ENCODE measurements around the gene AQP6. TPM values are rescaled to one million over a fixed set of nuclear protein-coding genes. Genes with fewer than 3 reads are reported as not detected.

The AQP6 gene
- total RNA-seq, 1 experiment from 2014 or later, result not detected

- Mint-ChIP-seq H3K9me3 (ENCODE audit: unreplicated experiment) (no peaks in the 10 kb centered on the region), H3K36me3 (ENCODE audit: insufficient read depth, unreplicated experiment) (no peaks in the 10 kb centered on the region), H3K4me1 (ENCODE audit: insufficient read depth, unreplicated experiment) (peaks cover 35% of the 10 kb centered on the region), H3K27me3 (ENCODE audit: insufficient read depth, unreplicated experiment) (no peaks in the 10 kb centered on the region), H3K4me3 (ENCODE audit: unreplicated experiment) (peak overlapping the region; percentile 98), H3K27ac (ENCODE audit: low read depth, unreplicated experiment) (peak overlapping the region; percentile 96)
- TSS peak; percentile 48 for BruUV-seq (replicated peaks)
- DNase-seq (ENCODE audit: unreplicated experiment), result peak; percentile 24
- CTCF ChIA-PET, result interaction anchor here (0.6 to 2.9 kb wide), 7 partner anchors 14 to 283 kb away, joined by 3 to 17 read pairs (median 3); partner anchors contain the start of gene TMBIM6
- POLR2A ChIA-PET, result interaction anchor here (0.6 to 2.0 kb wide), 18 partner anchors 8 to 861 kb away, joined by 3 to 25 read pairs (median 4); partner anchors contain the start of genes COX14, SMARCD1 and TMBIM6
- TF ChIP-seq CTCF (IDR thresholded peaks at IDR 0.05; ENCODE audit: unreplicated experiment), result no peak
- intact Hi-C loops (cut with micrococcal nuclease), result no loop called here
Observed at GRCh38 chr12:50024805-50025186, 52.0 kb downstream of the AQP6 start.

GRCh38 chr12:50025187-50026059 is 52.7 kb downstream of the AQP6 start, which contains the start of gene RACGAP1:
RACGAP1 (minus strand) TSS chr12:50025494; CDS start chr12:50016715, 8,779 bp downstream.
- no TSS peak for BruUV-seq (replicated peaks)
- intact Hi-C loops (cut with micrococcal nuclease), result no loop called here
- H3K36me3 Mint-ChIP-seq (ENCODE audit: insufficient read depth, unreplicated experiment), result no peaks in the 10 kb centered on the region

GRCh38 chr12:50026691-50027090 is 53.9 kb downstream of the AQP6 start:
- Mint-ChIP-seq H3K27ac (ENCODE audit: low read depth, unreplicated experiment) (no peak overlapping the region), H3K27me3 (ENCODE audit: insufficient read depth, unreplicated experiment) (no peaks in the 10 kb centered on the region), H3K9me3 (ENCODE audit: unreplicated experiment) (no peaks in the 10 kb centered on the region), H3K36me3 (ENCODE audit: insufficient read depth, unreplicated experiment) (no peaks in the 10 kb centered on the region), H3K4me1 (ENCODE audit: insufficient read depth, unreplicated experiment) (peaks cover 20% of the 10 kb centered on the region), H3K4me3 (ENCODE audit: unreplicated experiment) (no peak overlapping the region)
- no peak for TF ChIP-seq CTCF (IDR thresholded peaks at IDR 0.05; ENCODE audit: unreplicated experiment)
- ChIA-PET CTCF (interaction anchor here (0.9 to 2.9 kb wide), 3 partner anchors 9 to 29 kb away, joined by 3 to 17 read pairs (median 11); no protein-coding TSS in a partner anchor), POLR2A (interaction anchor here (2.0 kb wide), 1 partner anchor 13 kb away, joined by 5 read pairs; no protein-coding TSS in a partner anchor)
- intact Hi-C loops (cut with micrococcal nuclease), result no loop called here
- BruUV-seq (replicated peaks), result no TSS peak
- DNase-seq (ENCODE audit: unreplicated experiment), result no peak

More at GRCh38 chr12:50025187-50026059, 52.7 kb downstream of the AQP6 start, which contains the start of gene RACGAP1:
- H3K4me1 Mint-ChIP-seq (ENCODE audit: insufficient read depth, unreplicated experiment), result peaks cover 33% of the 10 kb centered on the region
- CTCF ChIA-PET, result interaction anchor here (0.6 to 2.9 kb wide), 9 partner anchors 8 to 284 kb away, joined by 3 to 17 read pairs (median 3); partner anchors contain the start of gene TMBIM6
- H3K4me3 Mint-ChIP-seq (ENCODE audit: unreplicated experiment), result peak within 1 kb of the TSS; percentile 98
- H3K27me3 Mint-ChIP-seq (ENCODE audit: insufficient read depth, unreplicated experiment), result no peaks in the 10 kb centered on the region
- POLR2A ChIA-PET, result interaction anchor here (0.6 to 2.0 kb wide), 21 partner anchors 9 to 862 kb away, joined by 3 to 25 read pairs (median 4); partner anchors contain the start of genes COX14, SMARCD1 and TMBIM6
- DNase-seq (ENCODE audit: unreplicated experiment), result peak; percentile 99
- H3K9me3 Mint-ChIP-seq (ENCODE audit: unreplicated experiment), result no peaks in the 10 kb centered on the region
- H3K27ac Mint-ChIP-seq (ENCODE audit: low read depth, unreplicated experiment), result peak within 1 kb of the TSS; percentile 96
- TF ChIP-seq CTCF (IDR thresholded peaks at IDR 0.05; ENCODE audit: unreplicated experiment), result no peak

Other genes with a start within 250 kb of the AQP6 start
- gene TMBIM6, start 231.4 kb upstream of the AQP6 start, total RNA-seq (2022), result 517 and 606 TPM in 2 replicates
- gene NCKAP5L, start 144.5 kb upstream of the AQP6 start, total RNA-seq (2022), result 19.9 and 23.1 TPM in 2 replicates
- gene BCDIN3D, start 129.8 kb upstream of the AQP6 start, total RNA-seq (2022), result 6.2 and 8.2 TPM in 2 replicates
- gene FAIM2, start 69.0 kb upstream of the AQP6 start, total RNA-seq (2022), result not detected in 2 replicates
- gene AQP2, start 22.2 kb upstream of the AQP6 start, total RNA-seq (2022), result not detected in 2 replicates
- not detected in 2 replicates for gene AQP5, start 11.1 kb upstream of the AQP6 start, total RNA-seq (2022)
- 58.5 and 67.9 TPM in 2 replicates for gene RACGAP1, start 52.5 kb downstream of the AQP6 start, total RNA-seq (2022)
- 1.3 and 1.7 TPM in 2 replicates for gene ASIC1, start 84.6 kb downstream of the AQP6 start, total RNA-seq (2022)
- gene SMARCD1, start 112.4 kb downstream of the AQP6 start, total RNA-seq (2022), result 57.4 and 58.7 TPM in 2 replicates
- 0.37 and 0.74 TPM in 2 replicates for gene GPD1, start 131.1 kb downstream of the AQP6 start, total RNA-seq (2022)
- gene COX14, start 139.3 kb downstream of the AQP6 start, total RNA-seq (2022), result 43.6 and 45.2 TPM in 2 replicates
- gene CERS5, start 194.4 kb downstream of the AQP6 start, total RNA-seq (2022), result 56.8 and 58.1 TPM in 2 replicates

Measured in MCF 10A (cell line).